IPS DF 6.9 (cell line): ENCODE results near the gene ADGRV1.

ENCODE experiments used
- DNase-seq: peaks from one replicate; pipeline ENCODE4 v3.0.0-alpha.2; 2013; ENCODE audit warnings: low read depth, low spot score
- H3K27ac ChIP-seq: one replicate; pipeline ENCODE4 v1.5.1; 2013; ENCODE audit warnings: low read length, control low read depth
- H3K27me3 ChIP-seq: 2 replicates; pipeline ENCODE4 v1.6.1; 2013; ENCODE audit warnings: mild to moderate bottlenecking, low read length; ENCODE audit not compliant: control insufficient read depth, insufficient read depth
- H3K36me3 ChIP-seq: 2 replicates; pipeline ENCODE4 v1.6.1; 2013; ENCODE audit warnings: low read length; ENCODE audit not compliant: control insufficient read depth, insufficient read depth
- H3K4me1 ChIP-seq: 2 replicates; pipeline ENCODE4 v1.6.1; 2013; ENCODE audit warnings: low read length; ENCODE audit not compliant: control insufficient read depth, insufficient read depth
- H3K4me3 ChIP-seq: 2 replicates; pipeline ENCODE4 v1.5.1; 2013; ENCODE audit warnings: mild to moderate bottlenecking, low read length
- H3K9me3 ChIP-seq: 2 replicates; pipeline ENCODE4 v1.6.1; 2013; ENCODE audit warnings: low read length, inconsistent platforms; ENCODE audit not compliant: control insufficient read depth, insufficient read depth
- WGBS: extraction: QIAGEN DNeasy Blood & Tissue Kit; methylation state at CpG from one replicate; pipeline ENCODE4 v1.1.7; 2013; ENCODE audit warnings: mixed read lengths, missing lambda C conversion rate; ENCODE audit not compliant: insufficient read length, insufficient coverage; 5-methylcytosine and 5-hydroxymethylcytosine counted together

ADGRV1 gene

GRCh38 chr5:91158011-91158410 is 599.4 kb downstream of the ADGRV1 start:
- Histone ChIP-seq H3K9me3 (no peaks in the 10 kb centered on the region), H3K27ac (no peak overlapping the region)
- no CpG with 5 or more reads among the region's 1 CpG for WGBS

GRCh38 chr5:91159647-91160046 is 601.0 kb downstream of the ADGRV1 start:
- DNase-seq: no peak
- Histone ChIP-seq H3K36me3 (no peaks in the 10 kb centered on the region), H3K27ac (no peak overlapping the region), H3K4me1 (no peaks in the 10 kb centered on the region), H3K4me3 (no peak overlapping the region), H3K27me3 (no peaks in the 10 kb centered on the region), H3K9me3 (no peaks in the 10 kb centered on the region)
- no CpG with 5 or more reads among the region's 1 CpG for WGBS

More at GRCh38 chr5:91158011-91158410, 599.4 kb downstream of the ADGRV1 start:
- Histone ChIP-seq H3K4me3 (no peak overlapping the region), H3K27me3 (no peaks in the 10 kb centered on the region), H3K4me1 (no peaks in the 10 kb centered on the region), H3K36me3 (no peaks in the 10 kb centered on the region)
- no peak for DNase-seq

- Histone ChIP-seq H3K9me3 (no peaks in the 10 kb centered on the region), H3K36me3 (no peaks in the 10 kb centered on the region), H3K27ac (no peak overlapping the region), H3K4me1 (no peaks in the 10 kb centered on the region), H3K27me3 (no peaks in the 10 kb centered on the region), H3K4me3 (no peak overlapping the region)
- no peak for DNase-seq
- WGBS: no CpG with 5 or more reads among the region's 5 CpGs
These were observed 602.2 kb downstream of the ADGRV1 start for GRCh38 chr5:91160714-91161285.

GRCh38 chr5:91162534-91163381 is 604.2 kb downstream of the ADGRV1 start:
- no peak for DNase-seq
- Histone ChIP-seq H3K4me1 (no peaks in the 10 kb centered on the region), H3K27me3 (no peaks in the 10 kb centered on the region), H3K9me3 (no peaks in the 10 kb centered on the region), H3K4me3 (no peak overlapping the region), H3K36me3 (no peaks in the 10 kb centered on the region), H3K27ac (no peak overlapping the region)
- WGBS: no CpG with 5 or more reads among the region's 6 CpGs

- no peaks in the 10 kb centered on the region for H3K9me3 ChIP-seq
- no peak overlapping the region for H3K4me3 ChIP-seq
- no peaks in the 10 kb centered on the region for H3K4me1 ChIP-seq
- WGBS: no CpG with 5 or more reads among the region's 3 CpGs
- H3K27me3 ChIP-seq: no peaks in the 10 kb centered on the region
- H3K27ac ChIP-seq: no peak overlapping the region
- DNase-seq: no peak
- H3K36me3 ChIP-seq: no peaks in the 10 kb centered on the region
These were observed 605.8 kb downstream of the ADGRV1 start for GRCh38 chr5:91164424-91164823.

- Histone ChIP-seq H3K4me3 (no peak overlapping the region), H3K27me3 (no peaks in the 10 kb centered on the region), H3K9me3 (no peaks in the 10 kb centered on the region), H3K27ac (no peak overlapping the region), H3K36me3 (no peaks in the 10 kb centered on the region), H3K4me1 (no peaks in the 10 kb centered on the region)
- WGBS: no CpG with 5 or more reads among the region's 3 CpGs
- DNase-seq: no peak
These were observed 607.6 kb downstream of the ADGRV1 start for GRCh38 chr5:91166059-91166807.

GRCh38 chr5:91168859-91169258 is 610.3 kb downstream of the ADGRV1 start:
- no CpG with 5 or more reads among the region's 1 CpG for WGBS

GRCh38 chr5:91170266-91170665 is 611.7 kb downstream of the ADGRV1 start:
- DNase-seq: no peak
- no peaks in the 10 kb centered on the region for H3K36me3 ChIP-seq
- no CpG with 5 or more reads among the region's 1 CpG for WGBS
- H3K4me1 ChIP-seq: no peaks in the 10 kb centered on the region
- H3K27me3 ChIP-seq: no peaks in the 10 kb centered on the region
- H3K9me3 ChIP-seq: no peaks in the 10 kb centered on the region
- no peak overlapping the region for H3K27ac ChIP-seq
- H3K4me3 ChIP-seq: no peak overlapping the region

More at GRCh38 chr5:91168859-91169258, 610.3 kb downstream of the ADGRV1 start:
- Histone ChIP-seq H3K36me3 (no peaks in the 10 kb centered on the region), H3K27ac (no peak overlapping the region), H3K27me3 (no peaks in the 10 kb centered on the region), H3K4me1 (no peaks in the 10 kb centered on the region), H3K4me3 (no peak overlapping the region), H3K9me3 (no peaks in the 10 kb centered on the region)
- DNase-seq: no peak

GRCh38 chr5:91171322-91171721 is 612.7 kb downstream of the ADGRV1 start:
- H3K27ac ChIP-seq: no peak overlapping the region
- no peak for DNase-seq
- H3K27me3 ChIP-seq: no peaks in the 10 kb centered on the region
- H3K36me3 ChIP-seq: no peaks in the 10 kb centered on the region
- no peaks in the 10 kb centered on the region for H3K9me3 ChIP-seq
- no peaks in the 10 kb centered on the region for H3K4me1 ChIP-seq
- WGBS: no CpG with 5 or more reads among the region's 2 CpGs
- no peak overlapping the region for H3K4me3 ChIP-seq

GRCh38 chr5:91174396-91174795 is 615.8 kb downstream of the ADGRV1 start:
- H3K27ac ChIP-seq: no peak overlapping the region
- no peaks in the 10 kb centered on the region for H3K36me3 ChIP-seq
- no peaks in the 10 kb centered on the region for H3K27me3 ChIP-seq
- no peak for DNase-seq
- H3K9me3 ChIP-seq: no peaks in the 10 kb centered on the region
- H3K4me1 ChIP-seq: no peaks in the 10 kb centered on the region
- no peak overlapping the region for H3K4me3 ChIP-seq
